ENCODE measurements around the gene PTPN1.

DNA sequence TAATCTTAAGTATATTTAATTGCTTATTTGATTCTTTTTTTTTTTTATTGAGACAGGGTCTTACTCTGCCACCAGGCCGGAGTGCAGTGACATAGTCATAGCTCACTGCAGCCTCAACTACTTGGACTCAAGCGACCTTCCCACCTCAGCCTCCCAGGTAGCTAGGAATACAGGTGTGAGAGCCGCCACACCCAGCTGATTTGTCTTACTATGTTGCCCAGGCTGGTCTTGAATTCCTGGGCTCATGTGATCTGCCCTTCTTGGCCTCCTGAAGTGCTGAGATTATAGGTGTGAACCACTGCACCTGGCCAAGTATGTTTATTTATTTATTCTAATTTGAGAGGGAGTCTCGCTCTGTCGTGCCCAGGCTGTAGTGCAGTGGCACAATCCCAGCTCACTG lies 38.2 kb downstream of the PTPN1 start:
- no peak for TF ChIP-seq CTCF (IDR thresholded peaks at IDR 0.05)
- no peak for TF ChIP-seq EP300 (IDR thresholded peaks at IDR 0.05)
- no peak for TF ChIP-seq POLR2A (IDR thresholded peaks at IDR 0.05)

Measured in stomach (tissue), 4 donors.